NCI-H446 treated with DMSO at 0.1 percent for 48 hours (cell line): ENCODE results near the gene LCAT.

Experiments used
- DNase-seq: peaks from one replicate; lab custom pipeline; 2025; lab: John Stamatoyannopoulos, UW

LCAT gene

GRCh38 chr16:67968400-67969253, 24.7 kb upstream of the LCAT start, which contains the start of gene SLC12A4:
Gene SLC12A4, minus strand, starts transcription at chr16:67968637. Its CDS starts 84 bp downstream, at chr16:67968553.
- DNase-seq: no peak

GRCh38 chr16:67967958-67968399, 24.1 kb upstream of the LCAT start:
- no peak for DNase-seq

DNA sequence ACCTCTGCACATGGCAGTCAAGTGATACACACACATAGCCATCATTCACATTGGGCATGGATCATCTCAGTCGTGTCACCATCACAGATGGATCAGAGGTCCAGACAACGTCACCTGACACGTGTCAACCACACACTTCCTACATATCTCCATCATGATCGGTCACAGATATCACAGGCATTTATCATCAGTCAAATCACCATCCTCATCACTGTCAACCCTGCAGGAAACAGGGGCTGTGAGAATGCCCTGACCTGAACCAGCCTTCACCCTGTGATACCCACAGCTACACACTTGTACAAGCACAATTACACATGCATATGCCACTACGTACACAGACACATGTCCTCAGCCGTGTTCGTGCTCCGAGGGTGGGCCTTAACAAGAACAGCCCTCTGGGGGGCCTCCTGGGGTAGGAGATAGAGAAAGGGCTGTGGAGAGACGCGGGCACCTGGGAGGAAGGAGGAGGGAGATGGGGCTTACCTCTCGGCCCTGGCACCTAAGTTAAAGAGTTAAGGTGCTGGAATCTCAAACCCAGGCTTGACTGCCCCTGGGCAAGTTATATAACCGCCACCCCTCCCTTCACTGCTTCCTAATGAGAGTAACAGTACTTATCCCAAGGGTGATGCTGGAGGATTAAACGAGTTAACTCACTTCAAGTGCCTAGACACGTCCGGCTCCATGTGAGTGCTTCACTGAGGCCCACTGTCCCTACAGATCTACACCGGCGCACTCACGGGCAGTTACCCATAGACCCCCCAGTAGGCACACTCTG, 23.4 kb upstream of the LCAT start:
- DNase-seq: no peak

- no peak for DNase-seq
Measured at GRCh38 chr16:67966549-67967182, 22.7 kb upstream of the LCAT start.

GRCh38 chr16:67965668-67966548, 22.0 kb upstream of the LCAT start:
- DNase-seq: no peak

DNA sequence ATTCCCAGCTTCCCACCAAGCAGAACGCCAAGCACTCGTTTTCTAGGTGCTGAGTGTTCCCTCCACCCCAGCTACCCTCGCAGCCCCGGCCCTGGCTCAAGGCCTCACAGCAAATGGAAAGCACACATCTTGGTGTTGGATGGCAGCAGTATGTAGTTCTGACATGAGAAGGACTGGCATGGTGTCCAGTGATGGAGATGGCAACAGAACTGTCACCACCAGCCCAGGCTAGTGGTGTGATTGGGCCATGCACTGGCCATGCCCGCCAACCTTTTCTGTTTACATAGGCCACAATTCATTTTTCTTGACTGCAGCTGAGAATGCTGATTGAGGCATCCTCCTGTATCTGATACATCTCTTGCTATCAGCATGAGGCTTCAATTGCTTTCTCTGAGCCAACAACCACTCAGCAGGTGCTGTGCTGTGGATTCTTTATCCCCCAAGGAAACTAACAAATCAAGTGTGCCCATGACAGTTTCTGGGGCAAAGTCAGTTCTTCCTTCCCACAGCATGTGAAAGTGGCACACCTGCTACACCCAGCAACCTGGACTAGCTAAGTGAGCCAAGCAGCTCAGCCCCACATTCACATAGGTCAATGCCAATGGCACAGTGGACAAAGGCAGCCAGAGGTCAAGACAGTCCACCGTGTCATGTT, 20.7 kb upstream of the LCAT start:
- DNase-seq: no peak

- no peak for DNase-seq
Measured at GRCh38 chr16:67963662-67964321, 19.9 kb upstream of the LCAT start.

- no peak for DNase-seq
Measured at GRCh38 chr16:67963292-67963661, 19.4 kb upstream of the LCAT start.

DNA sequence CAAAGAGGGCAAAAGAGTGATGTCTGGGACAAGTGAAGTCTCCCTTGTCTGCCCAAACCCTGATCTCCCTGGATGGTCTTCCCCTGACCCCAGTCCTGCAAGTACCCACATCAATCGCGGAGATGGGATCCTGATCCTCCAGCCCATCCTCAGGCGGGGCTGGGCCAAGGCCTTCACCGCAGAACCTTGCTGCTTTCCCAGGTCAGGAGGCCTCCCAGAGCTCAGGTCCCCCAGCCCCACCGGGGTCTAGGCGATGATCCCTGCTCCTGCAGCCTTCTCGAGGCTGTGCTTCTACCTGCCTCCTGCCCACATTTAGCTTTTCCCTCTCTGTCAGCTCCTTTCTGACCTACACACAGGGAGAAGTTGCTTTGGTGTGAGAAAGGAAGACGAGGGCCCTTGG, 18.2 kb upstream of the LCAT start:
- DNase-seq: no peak

DNA sequence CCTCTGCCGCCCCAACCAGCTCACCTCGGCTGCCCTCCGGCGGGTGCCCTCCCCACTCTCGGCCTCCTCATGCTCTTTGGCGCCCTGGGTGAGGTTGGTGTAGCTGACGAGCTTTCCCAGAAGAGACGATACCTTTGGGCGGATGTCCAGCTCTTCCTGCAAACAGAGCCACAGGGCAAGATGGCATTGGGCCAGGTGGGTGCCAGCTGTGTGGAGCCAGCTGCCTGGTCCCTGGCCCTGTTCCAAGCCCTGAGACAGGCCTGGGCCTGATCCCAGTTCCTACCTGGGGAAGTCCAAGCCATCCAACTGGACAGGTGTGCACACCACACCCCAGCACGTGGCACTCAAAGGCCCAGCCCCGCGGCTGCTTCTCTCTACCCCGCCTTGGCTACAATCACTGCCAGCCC, 17.6 kb upstream of the LCAT start:
- DNase-seq: no peak

GRCh38 chr16:67959536-67960329, 15.8 kb upstream of the LCAT start:
- DNase-seq: no peak

DNA sequence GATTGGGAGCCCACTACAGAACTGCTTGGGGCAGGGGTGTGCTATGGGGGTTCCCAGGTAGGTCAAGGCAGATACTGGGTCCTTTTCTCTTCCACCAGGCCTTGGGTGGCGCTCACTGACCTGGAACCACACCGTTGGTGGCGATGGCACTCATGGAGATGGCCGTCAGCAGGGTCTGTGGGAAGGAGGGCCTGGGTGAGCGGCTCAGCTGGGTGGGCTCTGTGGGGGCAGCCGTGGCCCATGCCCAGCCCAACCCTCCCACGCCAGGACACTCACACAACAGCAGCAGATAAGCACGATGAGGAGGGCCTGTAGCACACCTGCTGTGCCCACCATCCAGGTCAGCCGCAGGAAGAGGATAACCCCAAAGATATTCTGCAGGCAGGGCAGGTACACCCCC, 13.7 kb upstream of the LCAT start:
- no peak for DNase-seq

DNA sequence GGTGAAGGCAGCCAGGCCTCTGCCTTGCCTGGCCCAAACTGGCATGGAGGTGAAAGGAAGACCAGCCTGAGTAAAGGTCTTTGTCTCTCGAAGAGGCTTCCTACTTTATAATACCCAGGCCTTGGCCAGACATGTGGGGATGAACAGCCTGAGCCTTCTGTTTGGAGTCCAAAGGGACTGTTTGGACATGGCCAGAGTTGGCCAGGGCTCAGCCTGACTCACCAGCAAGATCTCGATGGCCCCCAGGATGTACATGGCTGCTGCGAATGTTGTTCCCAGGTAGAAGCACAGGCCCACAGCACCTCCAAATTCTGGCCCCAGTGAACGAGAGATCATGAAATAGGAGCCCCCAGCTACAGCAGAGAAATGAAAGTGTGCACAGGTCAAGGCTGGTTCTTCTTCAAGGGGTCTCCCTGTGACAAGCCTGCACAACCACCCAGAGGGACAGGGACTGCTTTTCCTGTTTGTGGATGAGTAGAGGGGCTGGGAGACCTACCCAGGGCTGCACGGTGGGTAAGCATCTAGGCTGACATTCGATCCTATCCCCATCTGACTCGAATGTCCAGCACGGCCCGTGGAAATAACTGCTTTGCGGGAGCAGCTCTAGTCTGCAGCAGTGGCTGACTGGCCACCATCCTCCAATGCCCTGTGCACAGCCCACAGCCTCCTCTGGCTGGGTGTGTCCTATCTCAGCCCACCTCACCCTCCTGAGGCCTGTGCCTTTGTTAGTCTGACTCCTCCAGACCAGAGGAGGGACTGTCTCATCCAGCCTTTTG, 10.7 kb upstream of the LCAT start:
- DNase-seq: no peak

DNA sequence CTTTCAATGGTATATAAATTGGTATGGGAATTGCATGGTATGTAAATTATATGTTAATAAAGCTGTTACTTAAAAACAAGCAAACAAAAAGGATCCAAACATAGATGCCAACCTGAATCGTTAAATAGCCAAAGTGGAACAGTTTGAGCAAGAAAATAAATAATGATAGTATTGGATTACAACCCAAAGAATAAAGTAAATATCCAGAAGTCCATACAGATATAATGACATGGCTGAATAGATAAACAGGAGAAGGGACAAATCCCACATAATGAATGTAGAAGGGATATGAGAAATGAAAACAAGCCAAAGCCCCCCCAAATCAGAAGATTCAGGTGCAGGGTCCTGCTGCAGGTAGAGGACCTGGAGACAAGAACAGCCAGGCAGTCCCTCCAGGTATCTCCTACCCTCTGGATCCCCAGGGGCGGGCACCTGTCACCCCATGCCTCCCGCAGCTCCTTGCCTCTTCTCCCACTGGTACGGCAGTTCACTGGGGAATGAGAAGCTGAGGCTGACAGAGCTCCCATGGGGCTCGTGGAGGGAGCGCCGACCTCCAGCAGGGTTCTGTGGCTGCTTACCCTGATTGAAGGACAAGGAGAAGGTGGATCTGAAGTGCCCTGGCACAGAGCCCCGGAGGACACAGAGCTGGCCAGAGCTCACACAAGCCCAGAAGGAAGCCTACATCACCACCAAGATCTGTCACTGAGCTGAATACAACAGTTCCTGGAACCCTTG, 9.9 kb upstream of the LCAT start:
- DNase-seq: no peak

- DNase-seq: no peak
Measured at GRCh38 chr16:67951485-67951884, 7.6 kb upstream of the LCAT start.

- DNase-seq: no peak
Measured at GRCh38 chr16:67950335-67950843, 6.5 kb upstream of the LCAT start.

- no peak for DNase-seq
Measured at GRCh38 chr16:67949645-67950044, 5.7 kb upstream of the LCAT start.

DNA sequence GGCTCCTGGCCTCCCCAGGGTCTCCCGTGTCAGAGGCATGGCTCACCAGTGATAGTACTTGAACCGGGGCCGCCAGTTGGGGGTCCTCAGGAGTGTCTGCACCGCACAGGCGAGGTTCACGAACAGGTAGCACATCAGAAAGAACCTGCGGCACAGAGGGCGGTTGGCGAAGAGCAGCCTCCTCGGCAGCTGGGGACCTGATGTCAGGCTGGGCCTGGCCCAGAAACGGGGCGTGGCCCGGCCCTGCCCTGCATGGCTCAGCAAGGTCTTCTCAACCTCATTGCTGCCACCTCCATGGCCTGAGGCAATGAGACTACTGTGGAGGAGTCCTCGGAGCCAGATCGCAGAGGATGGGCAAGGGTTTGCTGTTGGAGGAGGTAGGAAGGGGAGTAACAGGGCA, 4.1 kb upstream of the LCAT start:
- no peak for DNase-seq
